ENCODE results near the gene TNFSF9.
"Not testable (repeated sequence)": the region's sequence is repeated elsewhere in the genome, so short reads cannot be mapped to it uniquely, and the experiment has no call there.

The TNFSF9 gene

DNA sequence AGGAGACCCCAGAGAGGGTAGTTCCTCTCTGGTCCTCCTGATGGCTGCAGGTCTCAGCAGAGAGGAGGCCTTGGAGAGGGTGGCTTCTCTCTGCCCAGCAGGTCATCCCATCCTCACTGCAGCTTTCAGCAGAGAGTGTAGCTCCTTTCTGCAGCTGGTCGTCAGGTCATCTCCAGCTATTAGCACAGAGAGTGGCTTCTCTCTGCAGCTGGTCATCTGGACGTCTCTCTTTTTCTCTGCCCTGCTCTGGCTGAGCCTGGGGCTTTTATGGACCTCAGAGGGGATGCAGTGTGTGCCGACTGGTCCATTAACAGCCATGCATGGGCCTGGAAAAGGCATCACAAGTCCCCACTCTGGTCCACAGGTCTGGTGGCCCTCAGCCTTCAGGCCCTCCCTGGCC, 20.3 kb downstream of the TNFSF9 start:
- Histone ChIP-seq H3K4me3 (ENCODE audit: low read length) (no peak overlapping the region), H3K27me3 (ENCODE audit: control insufficient read depth, insufficient read depth, low read length) (no peaks in the 10 kb centered on the region), H3K9ac (ENCODE audit: low read length) (no peak overlapping the region), H3K36me3 (ENCODE audit: control insufficient read depth, insufficient read depth, low read length) (no peaks in the 10 kb centered on the region), H3K4me1 (ENCODE audit: control insufficient read depth, insufficient read depth, low read length) (no peaks in the 10 kb centered on the region), H3K27ac (ENCODE audit: low read depth, low read length) (no peak overlapping the region)

GRCh38 chr19:6551607-6552450, 21.0 kb downstream of the TNFSF9 start:
- H3K27me3 ChIP-seq (ENCODE audit: control insufficient read depth, insufficient read depth, low read length) = no peaks in the 10 kb centered on the region
- H3K27ac ChIP-seq (ENCODE audit: low read depth, low read length) = no peak overlapping the region
- H3K4me1 ChIP-seq (ENCODE audit: control insufficient read depth, insufficient read depth, low read length) = no peaks in the 10 kb centered on the region
- no peaks in the 10 kb centered on the region for H3K36me3 ChIP-seq (ENCODE audit: control insufficient read depth, insufficient read depth, low read length)
- H3K4me3 ChIP-seq (ENCODE audit: low read length) = no peak overlapping the region
- no peak overlapping the region for H3K9ac ChIP-seq (ENCODE audit: low read length)

DNA sequence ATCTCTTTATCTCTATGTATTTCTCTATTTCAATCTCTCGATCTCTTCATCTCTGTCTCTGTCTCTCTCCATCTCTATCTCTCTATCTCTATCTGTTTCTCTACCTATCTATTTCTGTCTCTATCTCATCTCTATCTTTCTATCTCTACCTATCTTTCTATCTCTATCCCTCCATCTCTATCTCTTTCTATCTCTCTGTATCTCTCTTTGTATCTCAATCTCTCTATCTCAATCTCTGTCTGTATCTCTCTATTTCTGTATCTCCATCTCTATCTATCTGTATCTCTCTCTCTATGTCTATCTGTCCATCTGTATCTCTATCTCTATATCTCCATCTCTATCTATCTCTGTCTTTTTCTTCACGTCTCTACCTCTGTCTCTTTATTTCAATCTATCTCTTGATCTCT, 25.2 kb downstream of the TNFSF9 start:
- Histone ChIP-seq H3K9ac (ENCODE audit: low read length) (no peak overlapping the region), H3K4me3 (ENCODE audit: low read length) (no peak overlapping the region), H3K4me1 (ENCODE audit: control insufficient read depth, insufficient read depth, low read length) (no peaks in the 10 kb centered on the region), H3K27me3 (ENCODE audit: control insufficient read depth, insufficient read depth, low read length) (no peaks in the 10 kb centered on the region), H3K36me3 (ENCODE audit: control insufficient read depth, insufficient read depth, low read length) (no peaks in the 10 kb centered on the region), H3K27ac (ENCODE audit: low read depth, low read length) (no peak overlapping the region)

DNA sequence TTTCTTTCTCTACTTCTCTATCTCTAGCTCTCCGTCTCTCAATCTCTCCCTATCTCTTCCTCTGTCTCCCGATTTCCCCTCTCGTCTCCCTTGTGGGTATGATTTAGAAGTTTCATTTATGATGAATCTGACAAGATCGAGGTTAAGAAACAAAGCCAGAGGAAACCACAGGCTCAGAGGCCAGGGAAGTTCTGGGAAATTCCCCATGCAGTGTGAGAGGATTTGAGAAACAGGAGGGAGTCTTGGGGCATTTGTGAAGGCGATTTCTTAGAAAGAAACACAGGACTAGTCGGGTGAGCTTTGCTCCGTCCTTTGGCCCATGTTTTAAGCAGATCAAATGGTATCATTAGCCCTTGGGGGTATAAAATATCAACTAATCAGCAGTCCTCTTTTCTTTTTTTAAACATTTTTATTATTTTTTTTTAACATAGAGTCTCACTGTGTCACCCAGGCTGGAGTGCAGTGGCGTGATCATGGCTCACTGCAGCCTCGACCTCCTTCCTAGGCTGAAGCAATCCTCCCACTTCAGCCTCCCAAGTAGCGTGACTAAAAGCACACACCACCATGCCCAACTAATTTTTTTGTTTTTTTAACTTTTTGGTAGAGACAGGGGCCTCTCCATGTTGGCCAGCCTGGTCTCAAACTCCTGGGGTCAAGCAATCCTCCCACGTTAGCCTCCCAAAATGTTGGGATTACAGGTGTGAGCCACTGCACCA, 25.8 kb downstream of the TNFSF9 start:
- no peak overlapping the region for H3K4me3 ChIP-seq (ENCODE audit: low read length)
- H3K4me1 ChIP-seq (ENCODE audit: control insufficient read depth, insufficient read depth, low read length) = no peaks in the 10 kb centered on the region
- H3K36me3 ChIP-seq (ENCODE audit: control insufficient read depth, insufficient read depth, low read length) = no peaks in the 10 kb centered on the region
- H3K27me3 ChIP-seq (ENCODE audit: control insufficient read depth, insufficient read depth, low read length) = no peaks in the 10 kb centered on the region
- H3K27ac ChIP-seq (ENCODE audit: low read depth, low read length) = no peak overlapping the region
- no peak overlapping the region for H3K9ac ChIP-seq (ENCODE audit: low read length)

GRCh38 chr19:6562437-6562836, 31.6 kb downstream of the TNFSF9 start:
- not testable (repeated sequence) for H3K4me1 ChIP-seq (ENCODE audit: control insufficient read depth, insufficient read depth, low read length); H3K27ac ChIP-seq (ENCODE audit: low read depth, low read length)

GRCh38 chr19:6564393-6564792, 33.6 kb downstream of the TNFSF9 start:
- Histone ChIP-seq H3K27me3 (ENCODE audit: control insufficient read depth, insufficient read depth, low read length) (no peaks in the 10 kb centered on the region), H3K9ac (ENCODE audit: low read length) (no peak overlapping the region), H3K27ac (ENCODE audit: low read depth, low read length) (no peak overlapping the region), H3K4me1 (ENCODE audit: control insufficient read depth, insufficient read depth, low read length) (no peaks in the 10 kb centered on the region), H3K4me3 (ENCODE audit: low read length) (no peak overlapping the region), H3K36me3 (ENCODE audit: control insufficient read depth, insufficient read depth, low read length) (no peaks in the 10 kb centered on the region)

More at GRCh38 chr19:6562437-6562836, 31.6 kb downstream of the TNFSF9 start:
- H3K9ac ChIP-seq (ENCODE audit: low read length); H3K36me3 ChIP-seq (ENCODE audit: control insufficient read depth, insufficient read depth, low read length); H3K4me3 ChIP-seq (ENCODE audit: low read length); H3K27me3 ChIP-seq (ENCODE audit: control insufficient read depth, insufficient read depth, low read length): not testable (repeated sequence)

GRCh38 chr19:6566727-6567126, 35.9 kb downstream of the TNFSF9 start:
- not testable (repeated sequence) for H3K4me3 ChIP-seq (ENCODE audit: low read length); H3K27me3 ChIP-seq (ENCODE audit: control insufficient read depth, insufficient read depth, low read length); H3K36me3 ChIP-seq (ENCODE audit: control insufficient read depth, insufficient read depth, low read length); H3K4me1 ChIP-seq (ENCODE audit: control insufficient read depth, insufficient read depth, low read length); H3K27ac ChIP-seq (ENCODE audit: low read depth, low read length); H3K9ac ChIP-seq (ENCODE audit: low read length)

GRCh38 chr19:6568010-6568526, 37.2 kb downstream of the TNFSF9 start:
- Histone ChIP-seq H3K36me3 (ENCODE audit: control insufficient read depth, insufficient read depth, low read length) (no peaks in the 10 kb centered on the region), H3K27ac (ENCODE audit: low read depth, low read length) (no peak overlapping the region), H3K4me3 (ENCODE audit: low read length) (no peak overlapping the region), H3K9ac (ENCODE audit: low read length) (no peak overlapping the region), H3K27me3 (ENCODE audit: control insufficient read depth, insufficient read depth, low read length) (no peaks in the 10 kb centered on the region), H3K4me1 (ENCODE audit: control insufficient read depth, insufficient read depth, low read length) (no peaks in the 10 kb centered on the region)

DNA sequence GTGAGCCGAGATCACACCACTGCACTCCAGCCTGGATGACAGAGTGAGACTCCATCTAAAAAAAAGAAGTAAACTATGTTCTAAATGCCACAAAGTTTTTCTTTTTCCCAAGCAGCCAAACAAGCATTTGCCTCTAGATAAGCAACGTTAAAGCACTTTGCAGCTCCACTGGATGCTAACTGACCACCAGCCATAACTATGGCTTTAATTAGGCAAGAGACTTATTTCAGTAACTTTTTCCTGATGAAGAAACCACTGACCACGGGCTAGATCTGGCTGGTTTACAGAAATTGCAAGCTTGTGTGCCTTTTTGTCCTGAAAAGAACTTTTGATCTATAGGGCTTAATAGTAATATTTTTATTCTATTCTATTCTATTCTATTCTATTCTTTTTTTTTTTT, 38.0 kb downstream of the TNFSF9 start:
- H3K27ac ChIP-seq (ENCODE audit: low read depth, low read length) = no peak overlapping the region
- H3K4me3 ChIP-seq (ENCODE audit: low read length) = no peak overlapping the region
- no peak overlapping the region for H3K9ac ChIP-seq (ENCODE audit: low read length)
- no peaks in the 10 kb centered on the region for H3K4me1 ChIP-seq (ENCODE audit: control insufficient read depth, insufficient read depth, low read length)
- no peaks in the 10 kb centered on the region for H3K36me3 ChIP-seq (ENCODE audit: control insufficient read depth, insufficient read depth, low read length)
- H3K27me3 ChIP-seq (ENCODE audit: control insufficient read depth, insufficient read depth, low read length) = no peaks in the 10 kb centered on the region

- no peak overlapping the region for H3K9ac ChIP-seq (ENCODE audit: low read length)
- no peak overlapping the region for H3K4me3 ChIP-seq (ENCODE audit: low read length)
- no peak overlapping the region for H3K27ac ChIP-seq (ENCODE audit: low read depth, low read length)
- no peaks in the 10 kb centered on the region for H3K4me1 ChIP-seq (ENCODE audit: control insufficient read depth, insufficient read depth, low read length)
- no peaks in the 10 kb centered on the region for H3K27me3 ChIP-seq (ENCODE audit: control insufficient read depth, insufficient read depth, low read length)
- no peaks in the 10 kb centered on the region for H3K36me3 ChIP-seq (ENCODE audit: control insufficient read depth, insufficient read depth, low read length)
Observed at GRCh38 chr19:6570764-6571163, 39.9 kb downstream of the TNFSF9 start.

DNA sequence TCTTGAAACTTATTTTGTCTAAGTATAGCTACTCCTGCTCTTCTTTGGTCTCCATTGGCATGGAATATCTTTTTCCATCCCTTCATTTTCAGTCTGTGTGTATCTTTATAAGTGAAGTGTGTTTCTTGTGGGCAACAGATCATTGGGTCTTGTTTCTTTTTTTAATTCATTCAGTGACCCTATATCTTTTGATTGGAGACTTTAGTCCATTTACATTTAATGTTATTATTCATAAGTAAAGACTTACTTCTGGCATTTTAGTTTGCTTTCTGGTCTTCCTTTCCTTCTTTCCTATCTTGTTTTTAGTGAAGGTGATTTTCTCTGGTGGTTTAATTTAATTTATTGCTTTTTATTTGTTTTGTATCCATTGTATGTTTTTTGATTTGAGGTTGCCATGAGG, 40.3 kb downstream of the TNFSF9 start:
- Histone ChIP-seq H3K27me3 (ENCODE audit: control insufficient read depth, insufficient read depth, low read length) (no peaks in the 10 kb centered on the region), H3K27ac (ENCODE audit: low read depth, low read length) (no peak overlapping the region), H3K4me3 (ENCODE audit: low read length) (no peak overlapping the region), H3K36me3 (ENCODE audit: control insufficient read depth, insufficient read depth, low read length) (no peaks in the 10 kb centered on the region), H3K9ac (ENCODE audit: low read length) (no peak overlapping the region), H3K4me1 (ENCODE audit: control insufficient read depth, insufficient read depth, low read length) (no peaks in the 10 kb centered on the region)

- H3K27me3 ChIP-seq (ENCODE audit: control insufficient read depth, insufficient read depth, low read length) = no peaks in the 10 kb centered on the region
- no peaks in the 10 kb centered on the region for H3K4me1 ChIP-seq (ENCODE audit: control insufficient read depth, insufficient read depth, low read length)
- H3K36me3 ChIP-seq (ENCODE audit: control insufficient read depth, insufficient read depth, low read length) = no peaks in the 10 kb centered on the region
Observed at GRCh38 chr19:6572217-6572616, 41.4 kb downstream of the TNFSF9 start.

More at GRCh38 chr19:6572217-6572616, 41.4 kb downstream of the TNFSF9 start:
- Histone ChIP-seq H3K4me3 (ENCODE audit: low read length) (no peak overlapping the region), H3K27ac (ENCODE audit: low read depth, low read length) (no peak overlapping the region), H3K9ac (ENCODE audit: low read length) (no peak overlapping the region)

Data from rectal smooth muscle tissue (tissue), 1 donor.